Lung (tissue), 16 donors: ENCODE measurements around the gene CEACAM16. TPM values are rescaled to one million over a fixed set of nuclear protein-coding genes. Genes with fewer than 3 reads are reported as not detected.

ENCODE experiments used
- ATAC-seq: fragments of 200-7000 bp; cut with Tn5 transposase; one replicate; pipeline ENCODE4 v1.9.1; 2020; ENCODE audit warnings: moderate number of reproducible peaks; ENCODE audit not compliant: insufficient read depth, low FRiP score
- DNase-seq, 3 donors: peaks; one replicate each; pipeline ENCODE4 v3.0.0-alpha.2; 2013 to 2017
- H3K27ac ChIP-seq, 2 donors: one replicate each; pipeline ENCODE4 v1.5.1; 2013; ENCODE audit warnings: mild to moderate bottlenecking in 2 of 2, moderate library complexity in 2 of 2, control low read depth in 1 of 2, inconsistent platforms in 1 of 2, low read depth in 1 of 2, low read length in 1 of 2
- H3K27me3 ChIP-seq, 3 donors: one replicate each; pipeline ENCODE4 v1.5.1; 2013; ENCODE audit warnings: low read length in 2 of 3; ENCODE audit not compliant: control insufficient read depth in 3 of 3, insufficient read depth in 3 of 3
- H3K36me3 ChIP-seq, 4 donors: one replicate each; pipeline ENCODE4 v1.5.1; 2013; ENCODE audit warnings: low read length in 4 of 4, mild to moderate bottlenecking in 1 of 4, moderate library complexity in 1 of 4; ENCODE audit not compliant: control insufficient read depth in 4 of 4, insufficient read depth in 4 of 4
- H3K4me1 ChIP-seq, 5 donors: one replicate each; pipeline ENCODE4 v1.5.1; 2013; ENCODE audit warnings: low read length in 5 of 5, mild to moderate bottlenecking in 2 of 5, moderate library complexity in 1 of 5; ENCODE audit not compliant: control insufficient read depth in 5 of 5, insufficient read depth in 5 of 5
- H3K4me3 ChIP-seq: one replicate; pipeline ENCODE4 v1.5.1; 2013; ENCODE audit warnings: mild to moderate bottlenecking, control low read depth, moderate library complexity
- H3K9ac ChIP-seq, 2 donors: one replicate each; pipeline ENCODE4 v1.5.1; 2013; ENCODE audit warnings: low read length in 2 of 2, control low read depth in 1 of 2; ENCODE audit not compliant: insufficient read depth in 1 of 2
- H3K9me3 ChIP-seq, 4 donors: one replicate each; pipeline ENCODE4 v1.5.1; 2013; ENCODE audit warnings: low read length in 3 of 4, mild to moderate bottlenecking in 1 of 4, moderate library complexity in 1 of 4; ENCODE audit not compliant: control insufficient read depth in 4 of 4, insufficient read depth in 3 of 4
- CTCF ChIP-seq: IDR thresholded peaks from 2 replicates; pipeline ENCODE4 v1.5.1; 2012; ENCODE audit warnings: mild to moderate bottlenecking; ENCODE audit errors: control extremely low read depth, extremely low read depth
- WGBS, 2 donors: extraction: QIAGEN DNeasy Blood & Tissue Kit; methylation state at CpG; one replicate each; pipeline ENCODE4 v1.1.7; 2013; 5-methylcytosine and 5-hydroxymethylcytosine counted together
- long read RNA-seq, 5 donors: transcript quantifications; one replicate each; lab custom pipeline, GENCODE V29; 2026
- polyA plus RNA-seq, 2 donors: library from polyadenylated mRNA; stranded (reverse); fragments of 200-250 nt; gene quantifications; one replicate each; pipeline ENCODE4 v1.2.1, GENCODE V29; 2013
- total RNA-seq, 2 donors: library from RNA; depleted of rRNA in 1 of 2; stranded (reverse); fragments of >200 nt in 1 of 2; gene quantifications; one replicate each; pipeline ENCODE4 v1.2.1, GENCODE V29; 2014 to 2021
- donor health status: control.
- donor health status: control.
- donor health status: Bipolar disorder and iron deficiency.
- donor health status: healthy.
- donor health status: DM: yes; HTN: yes; CAD: no.

Gene CEACAM16
- total RNA-seq, result under 1 TPM in 1 of 2 donors, not detected in 1; 0.26 TPM
- polyA plus RNA-seq, result not detected
- long read RNA-seq, donor 1, result 0 reads
- long read RNA-seq, donor 2, result 0 reads
- long read RNA-seq, donor 3, result 0 reads
- long read RNA-seq, donor 4, result 0 reads
- long read RNA-seq, donor 5, result 0 reads

GRCh38 chr19:44698492-44699201, at the start of gene CEACAM16:
CEACAM16 (plus strand) TSS chr19:44699151; CDS start chr19:44701457, 2,306 bp downstream.
- Histone ChIP-seq H3K27me3 (no peaks in the 10 kb centered on the region), H3K4me1 (peaks cover 0 to 3% (median 0%) of the 10 kb centered on the region in 5 donors), H3K36me3 (no peaks in the 10 kb centered on the region), H3K27ac (no peak within 1 kb of the TSS), H3K9ac (no peak within 1 kb of the TSS), H3K9me3 (no peaks in the 10 kb centered on the region), H3K4me3 (no peak within 1 kb of the TSS)
- WGBS, 2 donors, result 88 to 89% methylated on average over 12 to 13 of the region's 13 CpGs
- DNase-seq (no peak), ATAC-seq (no peak)
- no peak for TF ChIP-seq CTCF

- no peak for ATAC-seq
- Histone ChIP-seq H3K9me3 (no peaks in the 10 kb centered on the region), H3K4me3 (no peak overlapping the region), H3K4me1 (peaks cover 0 to 15% (median 7%) of the 10 kb centered on the region in 5 donors), H3K27me3 (no peaks in the 10 kb centered on the region), H3K27ac (no peak overlapping the region), H3K36me3 (peaks cover 21 to 45% (median 28%) of the 10 kb centered on the region in 4 donors), H3K9ac (no peak overlapping the region)
- no peak for TF ChIP-seq CTCF
- 91 to 97% methylated on average over 15 of the region's 15 CpGs for WGBS, 2 donors
- DNase-seq, result no peak
Measured at GRCh38 chr19:44649578-44650145, 49.3 kb upstream of the CEACAM16 start.

GRCh38 chr19:44653343-44653742, 45.6 kb upstream of the CEACAM16 start:
- WGBS, 2 donors, result 94% methylated on average over 5 of the region's 5 CpGs
- H3K4me1 ChIP-seq, result peaks cover 0 to 8% (median 4%) of the 10 kb centered on the region in 5 donors
- H3K9me3 ChIP-seq, result no peaks in the 10 kb centered on the region
- no peak overlapping the region for H3K9ac ChIP-seq
- TF ChIP-seq CTCF, result no peak
- no peak for ATAC-seq
- no peaks in the 10 kb centered on the region for H3K27me3 ChIP-seq
- H3K36me3 ChIP-seq, result peaks cover 28 to 50% (median 38%) of the 10 kb centered on the region in 4 donors
- DNase-seq, result no peak
- H3K27ac ChIP-seq, result no peak overlapping the region
- H3K4me3 ChIP-seq, result no peak overlapping the region
